ENCODE measurements around the gene ADGRD2.

Gene ADGRD2

DNA sequence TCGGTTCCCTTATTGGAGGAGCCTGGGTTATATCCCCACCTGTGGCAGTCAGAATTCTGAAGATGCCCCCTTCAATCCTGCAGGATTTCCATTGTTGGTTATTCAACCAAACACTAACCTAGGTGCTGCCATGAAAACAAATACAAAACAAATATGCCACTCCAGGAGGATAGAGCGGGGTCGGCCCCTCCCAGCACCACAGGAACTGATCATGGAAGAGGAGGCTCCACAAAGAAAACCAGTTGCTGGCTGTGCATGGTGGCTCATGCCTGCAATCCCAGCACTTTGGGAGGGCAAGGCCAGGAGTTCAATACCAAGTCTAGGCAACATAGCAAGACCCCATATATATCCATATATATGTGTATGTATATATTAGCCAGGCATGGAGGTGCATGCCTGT is 13.2 kb upstream of the ADGRD2 start:
- DNase-seq (ENCODE audit: low spot score), result peak; percentile 57

DNA sequence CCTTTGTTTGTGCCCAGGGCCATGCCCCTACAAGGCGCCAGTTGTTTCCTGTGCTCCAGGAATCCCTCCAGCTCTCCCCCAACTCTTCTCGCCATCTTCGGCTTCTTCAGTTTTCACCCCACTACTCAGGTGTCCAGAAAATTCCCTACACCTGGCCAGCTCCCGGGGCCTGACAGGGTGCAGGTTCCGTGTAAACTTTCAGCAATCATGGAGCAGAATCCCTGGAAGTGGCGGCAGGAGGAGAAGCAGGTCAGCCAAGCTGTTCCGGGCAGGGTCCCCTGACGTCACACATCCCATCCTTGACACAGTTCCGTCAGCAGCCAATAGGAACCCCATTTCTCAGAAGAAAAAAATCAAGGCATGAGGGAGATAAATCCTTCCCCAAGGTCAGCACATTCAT is 12.2 kb upstream of the ADGRD2 start:
- TF ChIP-seq, protein P1, sequence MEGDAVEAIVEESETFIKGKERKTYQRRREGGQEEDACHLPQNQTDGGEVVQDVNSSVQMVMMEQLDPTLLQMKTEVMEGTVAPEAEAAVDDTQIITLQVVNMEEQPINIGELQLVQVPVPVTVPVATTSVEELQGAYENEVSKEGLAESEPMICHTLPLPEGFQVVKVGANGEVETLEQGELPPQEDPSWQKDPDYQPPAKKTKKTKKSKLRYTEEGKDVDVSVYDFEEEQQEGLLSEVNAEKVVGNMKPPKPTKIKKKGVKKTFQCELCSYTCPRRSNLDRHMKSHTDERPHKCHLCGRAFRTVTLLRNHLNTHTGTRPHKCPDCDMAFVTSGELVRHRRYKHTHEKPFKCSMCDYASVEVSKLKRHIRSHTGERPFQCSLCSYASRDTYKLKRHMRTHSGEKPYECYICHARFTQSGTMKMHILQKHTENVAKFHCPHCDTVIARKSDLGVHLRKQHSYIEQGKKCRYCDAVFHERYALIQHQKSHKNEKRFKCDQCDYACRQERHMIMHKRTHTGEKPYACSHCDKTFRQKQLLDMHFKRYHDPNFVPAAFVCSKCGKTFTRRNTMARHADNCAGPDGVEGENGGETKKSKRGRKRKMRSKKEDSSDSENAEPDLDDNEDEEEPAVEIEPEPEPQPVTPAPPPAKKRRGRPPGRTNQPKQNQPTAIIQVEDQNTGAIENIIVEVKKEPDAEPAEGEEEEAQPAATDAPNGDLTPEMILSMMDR (IDR thresholded peaks at IDR 0.05), result no peak

More for the DNA sequence above, 13.2 kb upstream of the ADGRD2 start:
- H3K4me3 ChIP-seq, result no peak overlapping the region
- H3K27ac ChIP-seq, result no peak overlapping the region
- TF ChIP-seq, protein P1 (IDR thresholded peaks at IDR 0.05), result no peak

DNA sequence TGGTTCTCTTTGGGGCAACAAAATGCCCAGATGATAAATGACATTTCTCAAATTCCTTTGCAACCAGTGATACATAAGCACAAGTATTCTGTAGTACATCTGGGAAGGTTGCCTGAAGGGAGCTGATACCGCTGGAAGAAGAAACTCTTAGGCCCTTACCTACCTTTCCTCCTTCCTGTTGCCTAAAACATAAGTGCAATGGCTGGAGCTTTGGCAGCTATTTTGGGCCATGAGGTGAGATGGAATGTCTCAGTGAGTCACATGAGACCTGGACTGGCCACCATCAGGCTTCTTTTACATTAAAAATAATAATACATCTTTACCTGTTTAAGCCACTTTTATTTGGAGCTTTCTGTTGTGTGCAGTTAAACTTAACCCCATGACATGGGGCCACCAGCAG is 11.2 kb upstream of the ADGRD2 start:
- no peak overlapping the region for H3K27ac ChIP-seq
- DNase-seq (ENCODE audit: low spot score), result no peak

More for the DNA sequence above, 12.2 kb upstream of the ADGRD2 start:
- peak; percentile 62 for DNase-seq (ENCODE audit: low spot score)
- Histone ChIP-seq H3K27ac (no peak overlapping the region), H3K4me3 (no peak overlapping the region)

DNA sequence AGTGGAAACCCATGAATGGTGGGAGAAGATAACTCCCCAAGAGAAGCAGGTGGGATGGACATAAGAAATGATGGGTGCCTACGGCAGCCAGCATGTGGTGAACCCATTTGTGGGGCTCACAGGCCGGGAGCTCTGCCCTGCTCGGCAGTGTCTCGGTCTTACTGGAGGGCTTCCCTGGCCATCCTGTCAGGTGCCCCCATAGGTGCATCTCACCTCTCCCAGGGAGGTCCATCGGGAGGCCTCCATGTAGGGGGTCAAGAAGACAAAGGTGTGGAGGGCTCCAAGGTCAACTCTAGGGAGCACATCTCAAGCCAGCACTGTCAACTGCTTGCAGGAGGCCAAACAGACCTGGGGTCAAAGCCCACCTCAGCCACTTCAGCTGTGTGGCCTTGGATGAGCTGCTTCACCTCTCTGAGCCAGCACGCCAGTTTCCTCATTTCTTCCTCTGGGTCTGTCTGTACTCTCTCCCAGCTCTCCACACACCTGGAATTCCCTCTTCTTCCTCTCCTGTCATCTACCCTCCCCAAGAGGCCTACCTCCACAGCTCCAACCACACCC is 10.5 kb upstream of the ADGRD2 start:
- TF ChIP-seq, protein P1 (IDR thresholded peaks at IDR 0.05), result no peak
- peak; percentile 45 for DNase-seq (ENCODE audit: low spot score)

More for the DNA sequence above, 11.2 kb upstream of the ADGRD2 start:
- H3K4me3 ChIP-seq, result no peak overlapping the region
- TF ChIP-seq, protein P1 (IDR thresholded peaks at IDR 0.05), result no peak

DNA sequence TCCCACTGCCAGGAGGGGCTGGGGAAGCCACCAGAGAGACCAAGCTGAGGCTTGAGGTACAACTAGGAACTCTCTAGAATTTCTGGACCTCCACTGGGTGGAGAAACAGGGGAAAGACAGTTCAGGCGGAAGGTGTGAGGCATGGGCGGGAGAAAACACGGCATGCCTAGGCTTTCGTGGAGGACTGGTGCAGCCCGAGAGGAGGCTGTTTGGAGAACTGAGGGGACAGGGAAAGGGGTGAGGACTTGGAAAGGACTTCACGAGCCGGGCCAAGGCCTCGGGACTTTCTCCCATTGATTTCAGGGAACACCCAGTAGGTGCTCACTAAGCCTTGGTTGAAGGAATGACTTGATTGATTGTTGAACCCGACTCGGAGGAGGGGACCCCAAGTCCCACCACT is 9.5 kb upstream of the ADGRD2 start:
- DNase-seq (ENCODE audit: low spot score), result peak; percentile 55
- Histone ChIP-seq H3K27ac (no peak overlapping the region), H3K4me3 (no peak overlapping the region)
- TF ChIP-seq, protein P1 (IDR thresholded peaks at IDR 0.05), result no peak

More for the DNA sequence above, 10.5 kb upstream of the ADGRD2 start:
- H3K4me3 ChIP-seq, result no peak overlapping the region
- H3K27ac ChIP-seq, result no peak overlapping the region

DNA sequence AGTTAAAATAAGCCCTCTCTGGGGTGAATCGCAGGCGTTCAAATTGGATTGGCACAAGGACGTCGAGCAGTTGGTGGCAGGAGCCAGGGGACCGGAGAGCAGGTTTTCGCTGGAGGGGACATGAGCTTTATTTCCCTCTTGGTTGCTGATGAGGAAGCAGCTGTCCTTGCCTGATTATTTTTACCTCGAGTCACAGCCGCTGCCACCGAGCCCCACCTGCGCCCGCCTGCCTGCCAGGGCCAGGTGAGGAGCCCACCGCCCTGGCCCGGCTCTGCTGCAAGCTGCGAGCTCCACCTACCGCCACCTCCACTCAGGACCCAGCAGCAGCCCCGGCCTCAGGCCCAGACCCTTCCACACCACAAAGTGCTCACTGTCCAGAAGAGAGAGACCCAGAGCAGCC is 9.0 kb upstream of the ADGRD2 start:
- no peak overlapping the region for H3K27ac ChIP-seq
- TF ChIP-seq, protein P1 (IDR thresholded peaks at IDR 0.05), result no peak
- no peak overlapping the region for H3K4me3 ChIP-seq
- DNase-seq (ENCODE audit: low spot score), result peak; percentile 22

DNA sequence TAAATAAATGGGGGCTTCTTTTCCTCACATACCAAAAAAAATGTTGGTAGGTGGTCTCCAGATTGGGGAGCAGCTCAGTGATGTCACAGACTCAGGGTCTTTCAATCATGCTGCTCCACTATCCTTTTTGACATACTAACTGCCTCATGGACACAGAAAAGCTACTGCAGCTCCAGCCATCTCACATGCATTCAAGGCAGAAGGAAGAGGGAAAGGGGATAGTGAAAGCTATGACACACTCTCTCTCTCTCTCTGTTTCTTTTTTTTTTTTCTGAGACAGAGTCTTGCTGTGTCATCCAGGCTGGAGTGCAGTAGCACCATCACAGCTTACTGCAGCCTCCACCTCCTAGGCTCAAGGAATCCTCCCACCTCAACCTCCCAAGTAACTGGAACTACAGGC is 7.9 kb upstream of the ADGRD2 start:
- Histone ChIP-seq H3K4me3 (no peak overlapping the region), H3K27ac (no peak overlapping the region)
- DNase-seq (ENCODE audit: low spot score), result peak; percentile 14
- TF ChIP-seq, protein P1 (IDR thresholded peaks at IDR 0.05), result no peak

All from coronary artery (tissue), 2 donors.